CD4-positive, alpha-beta T cell treated with Interleukin-6 for 4 hours (primary cell): ENCODE results near the gene CENPH.
"Not testable (repeated sequence)": the region's sequence is repeated elsewhere in the genome, so short reads cannot be mapped to it uniquely, and the experiment has no call there.

Source experiments
- DNase-seq: peaks from one replicate; pipeline ENCODE4 v3.0.0-alpha.2; 2020; ENCODE audit warnings: mixed read lengths

Gene CENPH

GRCh38 chr5:69255940-69256339 is 66.6 kb downstream of the CENPH start:
- not testable (repeated sequence) for DNase-seq

- no peak for DNase-seq
These were observed 68.2 kb downstream of the CENPH start for GRCh38 chr5:69257577-69257976.
